Fibroblast of skin of abdomen (primary cell): Measurements from ENCODE around the gene USP10.

Experiments used
- DNase-seq: peaks from one replicate; pipeline ENCODE4 v3.0.0-alpha.2; 2013

The USP10 gene

GRCh38 chr16:84807776-84808175 is 108.0 kb downstream of the USP10 start:
- DNase-seq: no peak

GRCh38 chr16:84808826-84809225 is 109.0 kb downstream of the USP10 start:
- DNase-seq: no peak

- DNase-seq: peak; percentile 73
Observed at GRCh38 chr16:84810518-84811273, 110.9 kb downstream of the USP10 start.

GRCh38 chr16:84811529-84811928 is 111.7 kb downstream of the USP10 start:
- DNase-seq: no peak

- no peak for DNase-seq
Observed at GRCh38 chr16:84813141-84813934, 113.5 kb downstream of the USP10 start.

- DNase-seq: no peak
Observed at GRCh38 chr16:84815462-84815861, 115.7 kb downstream of the USP10 start.

GRCh38 chr16:84816023-84816422 is 116.2 kb downstream of the USP10 start:
- no peak for DNase-seq

GRCh38 chr16:84816485-84816884 is 116.7 kb downstream of the USP10 start:
- no peak for DNase-seq

- no peak for DNase-seq
Observed at GRCh38 chr16:84817206-84817605, 117.4 kb downstream of the USP10 start.

GRCh38 chr16:84817613-84818012 is 117.8 kb downstream of the USP10 start:
- no peak for DNase-seq

- DNase-seq: no peak
Observed at GRCh38 chr16:84818133-84818532, 118.3 kb downstream of the USP10 start.

- DNase-seq: no peak
Observed at GRCh38 chr16:84818989-84819643, 119.3 kb downstream of the USP10 start.

- DNase-seq: peak; percentile 91
Observed at GRCh38 chr16:84819644-84820304, 120.0 kb downstream of the USP10 start, which contains the start of gene CRISPLD2. Gene CRISPLD2 (plus strand): TSS chr16:84819985. CDS start chr16:84838496, 18,511 bp downstream.

GRCh38 chr16:84820305-84820684 is 120.5 kb downstream of the USP10 start:
- DNase-seq: no peak

GRCh38 chr16:84820771-84821170 is 121.0 kb downstream of the USP10 start:
- DNase-seq: no peak

- no peak for DNase-seq
Observed at GRCh38 chr16:84821179-84821578, 121.4 kb downstream of the USP10 start.

GRCh38 chr16:84821728-84822689 is 122.2 kb downstream of the USP10 start:
- DNase-seq: peak; percentile 62

GRCh38 chr16:84822990-84823389 is 123.2 kb downstream of the USP10 start:
- DNase-seq: no peak

GRCh38 chr16:84823484-84823883 is 123.7 kb downstream of the USP10 start:
- no peak for DNase-seq

GRCh38 chr16:84823926-84824325 is 124.1 kb downstream of the USP10 start:
- DNase-seq: no peak

GRCh38 chr16:84825896-84826557 is 126.2 kb downstream of the USP10 start:
- DNase-seq: no peak
